MM.1S (cell line): ENCODE results near the gene STYX.

Experiments used
- DNase-seq: peaks from one replicate; pipeline ENCODE4 v3.0.0-alpha.2; 2015
- H2AFZ ChIP-seq: fragments of 300-600 bp; sonication (generic); 2 replicates; pipeline ENCODE4 v1.6.0; 2016; ENCODE audit warnings: antibody characterized with exemption, low read length
- H3F3A ChIP-seq: fragments of 300-600 bp; sonication (generic); 2 replicates; pipeline ENCODE4 v1.6.1; 2016; ENCODE audit warnings: mild to moderate bottlenecking, antibody characterized with exemption, low read length, moderate library complexity, mixed read lengths; ENCODE audit not compliant: insufficient read depth
- H3K27ac ChIP-seq: fragments of 300-600 bp; sonication (generic); 2 replicates; pipeline ENCODE4 v1.5.1; 2016; ENCODE audit warnings: mild to moderate bottlenecking, low read length
- H3K27me3 ChIP-seq: fragments of 300-600 bp; sonication (generic); replicated peaks from 2 replicates; pipeline ENCODE4 v1.6.0; 2016; ENCODE audit warnings: low read length; ENCODE audit not compliant: insufficient read depth
- H3K36me3 ChIP-seq: fragments of 300-600 bp; sonication (generic); replicated peaks from 2 replicates; pipeline ENCODE4 v1.6.1; 2016; ENCODE audit warnings: mild to moderate bottlenecking, low read length, mixed read lengths; ENCODE audit not compliant: insufficient read depth
- H3K4me1 ChIP-seq: fragments of 300-600 bp; sonication (generic); 2 replicates; pipeline ENCODE4 v1.6.1; 2016; ENCODE audit warnings: low read length, mixed read lengths
- H3K4me2 ChIP-seq: fragments of 300-600 bp; sonication (generic); 2 replicates; pipeline ENCODE4 v1.6.0; 2016; ENCODE audit warnings: low read depth, low read length
- H3K4me3 ChIP-seq: fragments of 300-600 bp; sonication (generic); 2 replicates; pipeline ENCODE4 v1.5.1; 2016; ENCODE audit warnings: low read length, mixed read lengths
- H3K79me2 ChIP-seq: fragments of 300-600 bp; sonication (generic); 2 replicates; pipeline ENCODE4 v1.6.1; 2016; ENCODE audit warnings: mixed run types, low read length, mixed read lengths
- H3K9ac ChIP-seq: fragments of 300-600 bp; sonication (generic); 2 replicates; pipeline ENCODE4 v1.6.1; 2016; ENCODE audit warnings: low read length, mixed read lengths
- H3K9me2 ChIP-seq: fragments of 300-600 bp; sonication (generic); replicated peaks from 2 replicates; pipeline ENCODE4 v1.6.1; 2016; ENCODE audit warnings: mild to moderate bottlenecking, low read length, mixed read lengths; ENCODE audit not compliant: insufficient read depth
- H3K9me3 ChIP-seq: fragments of 300-600 bp; sonication (generic); replicated peaks from 2 replicates; pipeline ENCODE4 v1.6.1; 2016; ENCODE audit warnings: mild to moderate bottlenecking, low read length, mixed read lengths; ENCODE audit not compliant: insufficient read depth
- H4K20me1 ChIP-seq: fragments of 300-600 bp; sonication (generic); 2 replicates; pipeline ENCODE4 v1.6.1; 2016; ENCODE audit warnings: mild to moderate bottlenecking, low read length, moderate library complexity, mixed read lengths; ENCODE audit not compliant: insufficient read depth
- EZH2 ChIP-seq: fragments of 300-600 bp; sonication (generic); optimal IDR thresholded peaks from 2 replicates; pipeline ENCODE3; 2017; ENCODE audit warnings: low read depth, mild to moderate bottlenecking, antibody characterized with exemption, low read length, mixed read lengths
- EZH2phosphoT487 ChIP-seq: fragments of 300-600 bp; sonication (generic); IDR thresholded peaks from 2 replicates; pipeline ENCODE4 v1.6.1; 2018; ENCODE audit warnings: antibody characterized with exemption, low read length
- TF ChIP-seq, protein P1 (sequence below): fragments of 300-600 bp; sonication (generic); IDR thresholded peaks from 2 replicates; pipeline ENCODE4 v1.5.1; 2016; ENCODE audit warnings: antibody characterized with exemption, low read length, mixed read lengths

Gene STYX

DNA sequence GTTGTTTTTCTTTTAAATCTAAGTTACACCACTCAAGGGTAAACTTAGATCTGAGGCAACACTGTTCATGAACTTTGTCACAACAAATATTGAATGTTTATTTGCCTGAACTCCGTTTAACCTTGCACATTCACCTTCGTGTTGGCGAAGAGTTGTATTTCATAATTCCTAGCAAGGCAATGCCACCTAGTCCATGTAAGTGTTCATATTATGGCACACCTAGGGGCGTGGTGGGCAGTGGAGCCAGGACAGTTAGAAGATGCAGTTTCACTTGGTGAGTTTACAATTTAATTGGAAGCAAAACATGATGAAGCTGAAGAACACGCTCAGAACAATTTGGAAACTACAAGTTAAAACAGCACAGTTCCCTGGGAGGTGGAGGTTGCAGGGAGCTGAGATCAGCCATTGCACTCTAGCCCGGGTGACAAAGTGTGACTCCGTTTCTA is 91.9 kb downstream of the STYX start:
- DNase-seq: no peak
- no peak overlapping the region for H3K4me2 ChIP-seq
- no peaks in the 10 kb centered on the region for H3K36me3 ChIP-seq
- no peak for TF ChIP-seq EZH2
- TF ChIP-seq, protein P1, sequence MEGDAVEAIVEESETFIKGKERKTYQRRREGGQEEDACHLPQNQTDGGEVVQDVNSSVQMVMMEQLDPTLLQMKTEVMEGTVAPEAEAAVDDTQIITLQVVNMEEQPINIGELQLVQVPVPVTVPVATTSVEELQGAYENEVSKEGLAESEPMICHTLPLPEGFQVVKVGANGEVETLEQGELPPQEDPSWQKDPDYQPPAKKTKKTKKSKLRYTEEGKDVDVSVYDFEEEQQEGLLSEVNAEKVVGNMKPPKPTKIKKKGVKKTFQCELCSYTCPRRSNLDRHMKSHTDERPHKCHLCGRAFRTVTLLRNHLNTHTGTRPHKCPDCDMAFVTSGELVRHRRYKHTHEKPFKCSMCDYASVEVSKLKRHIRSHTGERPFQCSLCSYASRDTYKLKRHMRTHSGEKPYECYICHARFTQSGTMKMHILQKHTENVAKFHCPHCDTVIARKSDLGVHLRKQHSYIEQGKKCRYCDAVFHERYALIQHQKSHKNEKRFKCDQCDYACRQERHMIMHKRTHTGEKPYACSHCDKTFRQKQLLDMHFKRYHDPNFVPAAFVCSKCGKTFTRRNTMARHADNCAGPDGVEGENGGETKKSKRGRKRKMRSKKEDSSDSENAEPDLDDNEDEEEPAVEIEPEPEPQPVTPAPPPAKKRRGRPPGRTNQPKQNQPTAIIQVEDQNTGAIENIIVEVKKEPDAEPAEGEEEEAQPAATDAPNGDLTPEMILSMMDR: no peak
- no peak for TF ChIP-seq EZH2phosphoT487
- no peaks in the 10 kb centered on the region for H3K4me1 ChIP-seq
- no peak overlapping the region for H3K27ac ChIP-seq
- H3K4me3 ChIP-seq: no peak overlapping the region
- H3K27me3 ChIP-seq: no peaks in the 10 kb centered on the region
- H3F3A ChIP-seq: no peaks in the 10 kb centered on the region
- H3K79me2 ChIP-seq: no peaks in the 10 kb centered on the region
- H4K20me1 ChIP-seq: no peaks in the 10 kb centered on the region
- H2AFZ ChIP-seq: no peak overlapping the region
- H3K9ac ChIP-seq: no peak overlapping the region
- H3K9me2 ChIP-seq: no peaks in the 10 kb centered on the region
- no peaks in the 10 kb centered on the region for H3K9me3 ChIP-seq

DNA sequence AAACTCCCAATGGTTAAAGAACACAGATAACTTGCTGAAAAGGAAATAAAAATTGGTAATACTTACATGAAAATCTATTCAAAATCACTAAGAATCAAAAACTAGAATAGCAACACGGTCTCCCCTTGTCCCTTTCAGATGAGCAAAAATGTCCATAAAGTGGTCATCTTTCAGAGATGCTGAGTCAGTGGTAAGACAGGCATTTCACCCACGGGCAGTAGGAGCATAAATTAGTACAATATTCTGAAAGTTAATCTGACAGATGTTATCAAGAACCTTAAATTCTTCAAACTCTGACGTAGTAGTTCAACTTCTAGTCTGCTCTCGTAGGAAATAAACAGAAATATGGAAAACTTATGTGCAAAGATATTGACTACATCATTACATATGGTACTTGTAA is 94.5 kb downstream of the STYX start:
- Histone ChIP-seq H4K20me1 (no peaks in the 10 kb centered on the region), H3F3A (no peaks in the 10 kb centered on the region), H3K36me3 (no peaks in the 10 kb centered on the region), H3K79me2 (no peaks in the 10 kb centered on the region), H3K9me3 (no peaks in the 10 kb centered on the region), H3K9me2 (no peaks in the 10 kb centered on the region), H3K9ac (no peak overlapping the region), H3K27me3 (no peaks in the 10 kb centered on the region), H3K27ac (no peak overlapping the region), H3K4me2 (no peak overlapping the region), H3K4me3 (no peak overlapping the region), H3K4me1 (no peaks in the 10 kb centered on the region), H2AFZ (no peak overlapping the region)
- DNase-seq: no peak
- TF ChIP-seq EZH2phosphoT487: no peak
